Measurements from ENCODE around the gene SLC5A1.

GRCh38 chr22:32048069-32048468, 5.0 kb downstream of the SLC5A1 start:
- no peak for TF ChIP-seq CTCF (IDR thresholded peaks at IDR 0.05; ENCODE audit: insufficient read depth, low read length, poor library complexity, severe bottlenecking)
- no peak for TF ChIP-seq EZH2phosphoT487 (conservative IDR thresholded peaks at IDR 0.05; ENCODE audit: low read length)

All from SU-DHL-6 (cell line).